Body of pancreas (tissue), 4 donors: ENCODE data around the gene TMEM52. TPM values are rescaled to one million over a fixed set of nuclear protein-coding genes. Genes with fewer than 3 reads are reported as not detected.
A peak's percentile ranks its signal among the peaks of the same experiment; 100 is the strongest.

Experiments used
- ATAC-seq: fragments of 150-250 bp; one replicate; pipeline ENCODE4 v1.9.1; 2016
- DNase-seq, 4 donors: peaks; one replicate each; pipeline ENCODE4 v3.0.0-alpha.2; 2019
- H3K27ac ChIP-seq, 4 donors: fragments of 200-600 bp; sonication (generic); 1 replicate in 3 of 4; 2 replicates in 1 of 4; pipeline versions ENCODE4 v1.5.1 to v1.6.1; 2016 to 2019; ENCODE audit warnings: mild to moderate bottlenecking in 1 of 4, mixed read lengths in 1 of 4, moderate library complexity in 1 of 4
- H3K27me3 ChIP-seq, 2 donors: fragments of 200-600 bp; sonication (generic); one replicate each; pipeline ENCODE4 v1.6.0; 2016; ENCODE audit warnings: mild to moderate bottlenecking in 1 of 2
- H3K36me3 ChIP-seq, 2 donors: fragments of 200-600 bp; sonication (generic); replicated peaks in 1 of 2; 2 replicates each; pipeline ENCODE4 v1.5.1; 2016; ENCODE audit warnings: low read depth in 2 of 2; ENCODE audit not compliant: insufficient read depth in 1 of 2
- H3K4me1 ChIP-seq: fragments of 200-600 bp; sonication (generic); one replicate; pipeline ENCODE4 v1.6.0; 2016
- H3K4me3 ChIP-seq, 2 donors: fragments of 200-600 bp; sonication (generic); 1 replicate in 1 of 2; 2 replicates in 1 of 2; pipeline ENCODE4 v1.5.1; 2016 to 2019
- H3K9me3 ChIP-seq, 3 donors: fragments of 200-600 bp; sonication (generic); 1 replicate in 2 of 3; 2 replicates in 1 of 3; pipeline ENCODE4 v1.5.1; 2016
- POLR2A ChIP-seq, 3 donors: fragments of 450-650 bp; IDR thresholded peaks; one replicate each; pipeline ENCODE4 v1.6.1; 2016; ENCODE audit warnings: antibody characterized with exemption in 3 of 3, mild to moderate bottlenecking in 2 of 3
- WGBS, 2 donors: methylation state at CpG; one replicate each; pipeline ENCODE4 v1.1.5; 2017; 5-methylcytosine and 5-hydroxymethylcytosine counted together
- intact Hi-C: fragments of 100-400 bp; cut with DNase I; formaldehyde crosslinking; loops from one replicate; pipeline ENCODE4 v1.15.1; 2023
- total RNA-seq, 2 donors: library from RNA; depleted of rRNA; stranded (reverse); fragments of >200 nt; gene quantifications; one replicate each; pipeline ENCODE4 v1.1.0, GENCODE V29; 2016
- TF ChIP-seq, protein P1 (sequence below), 7 experiments: fragments of 450-650 bp in 4 of 7; fragments of 200-600 bp in 3 of 7; sonication (generic) in 3 of 7; IDR thresholded peaks; one replicate each; pipeline ENCODE4 v1.5.1; 2016 to 2019; ENCODE audit warnings: antibody characterized with exemption in 7 of 7

TMEM52 gene
- total RNA-seq, 2 donors from 2014 or later: 65.6 to 107 TPM

DNA sequence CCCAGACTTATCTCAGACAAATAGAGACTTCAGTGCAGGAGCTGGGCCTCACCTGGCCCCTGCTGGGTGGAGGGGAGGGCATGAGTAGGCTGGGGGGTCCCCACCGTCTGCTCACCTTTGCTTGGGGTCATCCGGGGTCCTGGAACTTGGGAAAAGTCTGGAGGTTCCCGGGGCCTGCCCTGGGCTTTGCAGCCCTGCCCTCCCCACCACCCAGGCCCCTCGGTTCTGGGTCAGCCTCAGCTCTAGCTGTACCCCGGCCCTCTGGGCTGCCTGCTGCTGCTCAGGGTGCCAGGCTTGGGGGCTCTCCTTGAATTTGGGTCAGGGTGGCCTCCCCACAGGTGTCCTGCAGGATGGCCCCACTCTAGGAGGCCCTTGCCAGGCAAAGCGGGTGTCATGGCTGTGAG lies 2.4 kb upstream of the TMEM52 start:
- H3K27me3 ChIP-seq: no peaks in the 10 kb centered on the region
- H3K4me1 ChIP-seq: peaks cover 30% of the 10 kb centered on the region
- no peak for ATAC-seq
- H3K27ac ChIP-seq: no peak overlapping the region
- intact Hi-C loops: no loop called here
- DNase-seq: no peak
- no peaks in the 10 kb centered on the region for H3K36me3 ChIP-seq
- 81 to 92% methylated on average over 3 to 6 of the region's 6 CpGs for WGBS, 2 donors
- TF ChIP-seq POLR2A (IDR thresholded peaks at IDR 0.05): no peak
- TF ChIP-seq, protein P1, sequence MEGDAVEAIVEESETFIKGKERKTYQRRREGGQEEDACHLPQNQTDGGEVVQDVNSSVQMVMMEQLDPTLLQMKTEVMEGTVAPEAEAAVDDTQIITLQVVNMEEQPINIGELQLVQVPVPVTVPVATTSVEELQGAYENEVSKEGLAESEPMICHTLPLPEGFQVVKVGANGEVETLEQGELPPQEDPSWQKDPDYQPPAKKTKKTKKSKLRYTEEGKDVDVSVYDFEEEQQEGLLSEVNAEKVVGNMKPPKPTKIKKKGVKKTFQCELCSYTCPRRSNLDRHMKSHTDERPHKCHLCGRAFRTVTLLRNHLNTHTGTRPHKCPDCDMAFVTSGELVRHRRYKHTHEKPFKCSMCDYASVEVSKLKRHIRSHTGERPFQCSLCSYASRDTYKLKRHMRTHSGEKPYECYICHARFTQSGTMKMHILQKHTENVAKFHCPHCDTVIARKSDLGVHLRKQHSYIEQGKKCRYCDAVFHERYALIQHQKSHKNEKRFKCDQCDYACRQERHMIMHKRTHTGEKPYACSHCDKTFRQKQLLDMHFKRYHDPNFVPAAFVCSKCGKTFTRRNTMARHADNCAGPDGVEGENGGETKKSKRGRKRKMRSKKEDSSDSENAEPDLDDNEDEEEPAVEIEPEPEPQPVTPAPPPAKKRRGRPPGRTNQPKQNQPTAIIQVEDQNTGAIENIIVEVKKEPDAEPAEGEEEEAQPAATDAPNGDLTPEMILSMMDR (IDR thresholded peaks at IDR 0.05): no peak
- H3K9me3 ChIP-seq: no peaks in the 10 kb centered on the region
- no peak overlapping the region for H3K4me3 ChIP-seq

DNA sequence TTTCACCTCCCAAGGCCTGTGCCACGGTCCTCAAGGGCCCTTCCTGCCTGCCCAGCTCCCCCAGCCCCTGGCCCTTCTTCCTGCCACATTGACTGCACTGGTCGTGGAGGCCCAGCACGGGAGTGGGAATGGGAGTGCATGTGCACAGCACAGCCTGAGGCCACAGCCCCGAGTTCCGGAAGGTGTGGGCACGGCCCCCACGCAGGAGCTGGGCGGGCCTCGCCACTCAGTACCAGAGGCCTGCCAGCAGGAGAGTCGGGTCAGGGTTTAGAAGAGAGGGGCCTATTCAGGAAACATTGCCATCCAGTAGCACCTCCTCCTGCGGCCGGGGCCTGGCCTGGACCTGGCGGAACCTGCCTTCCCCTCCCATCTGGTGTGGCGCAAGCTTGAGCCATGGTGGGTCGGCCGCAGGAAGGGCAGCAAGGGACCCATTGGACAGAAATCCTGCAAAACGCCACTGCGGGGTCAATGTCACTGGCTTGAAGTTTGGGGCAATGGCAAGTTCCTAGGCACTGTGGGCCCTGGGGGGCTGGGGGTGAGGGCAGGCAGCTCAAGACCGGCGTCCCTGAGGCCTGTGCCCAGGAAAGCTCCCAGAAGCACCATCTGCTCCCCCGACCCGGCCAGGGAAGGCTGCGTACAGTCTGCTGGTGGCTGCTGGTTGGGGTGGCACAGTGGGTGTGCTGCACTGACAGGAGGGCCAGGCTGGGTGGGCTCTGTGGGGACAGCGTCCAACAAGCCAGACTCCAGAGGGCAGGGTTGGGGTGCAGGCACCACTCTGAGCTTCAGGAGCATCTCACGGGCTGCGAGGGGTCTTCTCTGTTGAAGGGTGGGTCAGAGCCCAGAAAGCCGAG lies 1.8 kb upstream of the TMEM52 start:
- intact Hi-C loops: no loop called here
- DNase-seq: peak in 1 of 4 donors; percentile 27
- no peak for TF ChIP-seq POLR2A (IDR thresholded peaks at IDR 0.05)
- TF ChIP-seq, protein P1 (IDR thresholded peaks at IDR 0.05): no peak
- no peaks in the 10 kb centered on the region for H3K27me3 ChIP-seq
- H3K27ac ChIP-seq: no peak overlapping the region
- H3K9me3 ChIP-seq: no peaks in the 10 kb centered on the region
- no peak overlapping the region for H3K4me3 ChIP-seq
- peaks cover 36% of the 10 kb centered on the region for H3K4me1 ChIP-seq
- no peak for ATAC-seq
- H3K36me3 ChIP-seq: no peaks in the 10 kb centered on the region
- 86 to 91% methylated on average over 9 to 27 of the region's 27 CpGs for WGBS, 2 donors

DNA sequence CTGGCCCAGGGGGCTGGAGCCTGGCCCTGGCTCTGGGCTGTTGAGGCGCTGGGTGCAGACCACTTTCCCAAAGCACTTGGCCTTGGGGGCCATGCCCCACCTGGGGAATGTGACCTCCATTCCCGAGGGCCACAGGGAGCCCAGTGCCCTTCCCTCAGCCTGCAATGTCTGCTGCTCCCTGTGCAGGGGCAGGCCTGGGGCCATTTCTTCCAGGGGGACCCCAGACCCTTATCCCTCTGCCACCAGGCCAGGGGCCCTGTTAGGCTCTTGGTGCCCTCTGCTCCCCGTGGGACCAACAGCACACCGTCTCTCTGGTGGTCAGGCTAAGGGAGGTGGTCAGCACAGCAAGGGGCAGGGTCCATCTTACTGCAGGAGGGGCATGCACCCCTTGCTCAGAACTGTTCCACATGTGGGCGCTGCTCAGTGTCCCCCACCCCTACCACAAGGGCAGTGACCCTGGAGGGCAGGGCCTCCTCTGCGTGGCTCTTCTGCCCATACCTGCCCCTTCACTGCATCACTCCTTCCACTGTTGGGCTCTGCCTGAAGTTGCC lies 1.1 kb upstream of the TMEM52 start:
- 75 to 86% methylated on average over 2 to 4 of the region's 6 CpGs for WGBS, 2 donors
- DNase-seq (peak in 1 of 4 donors; percentile 28), ATAC-seq (no peak)
- H3K27ac ChIP-seq: peak overlapping the region; percentile 60 to 96 (median 93)
- H3K36me3 ChIP-seq: no peaks in the 10 kb centered on the region
- no peaks in the 10 kb centered on the region for H3K27me3 ChIP-seq
- no peak overlapping the region for H3K4me3 ChIP-seq
- H3K4me1 ChIP-seq: peaks cover 43% of the 10 kb centered on the region
- intact Hi-C loops: no loop called here
- no peak for TF ChIP-seq POLR2A (IDR thresholded peaks at IDR 0.05)
- TF ChIP-seq, protein P1 (IDR thresholded peaks at IDR 0.05): no peak
- H3K9me3 ChIP-seq: no peaks in the 10 kb centered on the region

DNA sequence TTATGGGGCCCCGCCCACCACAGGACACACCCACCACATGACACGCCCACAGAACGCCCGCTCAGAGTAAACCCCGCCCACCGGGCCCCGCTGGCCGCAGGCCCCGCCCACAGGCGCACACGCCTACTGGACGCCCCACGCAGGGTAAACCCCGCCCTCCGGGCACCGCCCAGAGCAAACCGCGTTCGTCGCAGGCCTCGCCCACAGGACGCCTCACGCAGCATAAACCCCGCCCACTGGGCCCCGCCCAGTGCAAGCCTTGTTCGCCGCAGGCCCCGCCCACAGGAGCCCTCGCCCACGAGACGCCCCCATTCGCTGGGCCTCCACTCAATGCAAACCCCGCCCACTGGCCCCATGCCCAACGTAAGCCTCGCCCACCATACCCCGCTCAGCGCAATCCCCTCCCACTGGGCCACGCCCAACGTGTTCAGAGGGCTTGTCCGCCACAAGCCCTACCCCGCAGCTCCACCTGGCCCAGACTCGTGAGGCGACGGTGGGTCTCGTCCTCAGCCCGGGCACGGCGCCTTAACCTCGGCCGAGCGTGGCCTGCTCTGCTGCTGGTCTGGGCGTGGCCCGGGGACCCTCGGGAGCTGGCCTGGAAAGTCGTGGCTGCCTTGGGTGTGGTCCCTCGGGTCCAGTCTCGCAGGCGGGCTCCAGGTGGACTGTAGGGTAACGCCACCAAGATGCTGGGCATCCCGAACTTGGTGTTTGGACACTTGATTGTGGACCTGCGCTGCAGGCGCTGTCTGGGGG lies 401 bp upstream of the TMEM52 start:
- TF ChIP-seq, protein P1 (IDR thresholded peaks at IDR 0.05): no peak
- TF ChIP-seq POLR2A (IDR thresholded peaks at IDR 0.05): no peak
- peaks cover 50% of the 10 kb centered on the region for H3K4me1 ChIP-seq
- ATAC-seq (peak; percentile 73), DNase-seq (peak; percentile 100)
- no peaks in the 10 kb centered on the region for H3K27me3 ChIP-seq
- H3K9me3 ChIP-seq: no peaks in the 10 kb centered on the region
- peak overlapping the region; percentile 81 to 96 (median 93) for H3K27ac ChIP-seq
- H3K4me3 ChIP-seq: no peak overlapping the region
- 0 to 9% methylated on average over 4 to 62 of the region's 62 CpGs for WGBS, 2 donors
- intact Hi-C loops: no loop called here
- no peaks in the 10 kb centered on the region for H3K36me3 ChIP-seq
